Vagina (tissue), 2 donors: ENCODE measurements around the gene HNRNPUL2. TPM values are rescaled to one million over a fixed set of nuclear protein-coding genes. Genes with fewer than 3 reads are reported as not detected.

Source experiments
- DNase-seq, 2 donors: peaks; one replicate each; pipeline ENCODE4 v3.0.0-alpha.2; 2017; ENCODE audit errors: extremely low spot score in 2 of 2
- H3K27ac ChIP-seq: fragments of 200-600 bp; sonication (generic); one replicate; pipeline ENCODE4 v1.5.1; 2019
- H3K27me3 ChIP-seq: fragments of 200-600 bp; sonication (generic); one replicate; pipeline ENCODE4 v1.5.1; 2019
- H3K36me3 ChIP-seq, 2 donors: fragments of 200-600 bp; sonication (generic); one replicate each; pipeline ENCODE4 v1.5.1; 2017 to 2019
- H3K4me1 ChIP-seq: fragments of 200-600 bp; sonication (generic); one replicate; pipeline ENCODE4 v1.5.1; 2019
- H3K4me3 ChIP-seq, 2 donors: fragments of 200-600 bp; sonication (generic); 1 replicate in 1 of 2; 2 replicates in 1 of 2; pipeline ENCODE4 v1.5.1; 2016 to 2019
- H3K9me3 ChIP-seq: fragments of 200-600 bp; sonication (generic); one replicate; pipeline ENCODE4 v1.5.1; 2019
- CTCF ChIP-seq, 3 experiments: fragments of 450-650 bp in 2 of 3; fragments of 200-600 bp in 1 of 3; sonication (generic) in 1 of 3; IDR thresholded peaks; one replicate each; pipeline ENCODE4 v1.5.1; 2017 to 2019; ENCODE audit warnings: antibody characterized with exemption in 3 of 3, mild to moderate bottlenecking in 2 of 3, moderate library complexity in 2 of 3
- POLR2A ChIP-seq, 2 donors: fragments of 450-650 bp; IDR thresholded peaks; one replicate each; pipeline ENCODE4 v1.6.1; 2017; ENCODE audit warnings: antibody characterized with exemption in 2 of 2, mild to moderate bottlenecking in 2 of 2, moderate library complexity in 2 of 2
- POLR2AphosphoS5 ChIP-seq, 2 donors: sonication (generic); formaldehyde crosslinking; IDR thresholded peaks; one replicate each; pipeline ENCODE4 v1.9.0; 2017; ENCODE audit warnings: antibody characterized with exemption in 2 of 2, mild to moderate bottlenecking in 2 of 2, low read depth in 1 of 2; ENCODE audit not compliant: insufficient read depth in 1 of 2
- intact Hi-C: fragments of 100-400 bp; cut with DNase I; formaldehyde crosslinking; loops from one replicate; pipeline ENCODE4 v1.15.1; 2023
- total RNA-seq: library from RNA; depleted of rRNA; stranded (reverse); fragments of >200 nt; gene quantifications from one replicate; pipeline ENCODE4 v1.2.3, GENCODE V29; 2016

The HNRNPUL2 gene
- total RNA-seq, 1 donor from 2014 or later = 30.7 TPM

DNA sequence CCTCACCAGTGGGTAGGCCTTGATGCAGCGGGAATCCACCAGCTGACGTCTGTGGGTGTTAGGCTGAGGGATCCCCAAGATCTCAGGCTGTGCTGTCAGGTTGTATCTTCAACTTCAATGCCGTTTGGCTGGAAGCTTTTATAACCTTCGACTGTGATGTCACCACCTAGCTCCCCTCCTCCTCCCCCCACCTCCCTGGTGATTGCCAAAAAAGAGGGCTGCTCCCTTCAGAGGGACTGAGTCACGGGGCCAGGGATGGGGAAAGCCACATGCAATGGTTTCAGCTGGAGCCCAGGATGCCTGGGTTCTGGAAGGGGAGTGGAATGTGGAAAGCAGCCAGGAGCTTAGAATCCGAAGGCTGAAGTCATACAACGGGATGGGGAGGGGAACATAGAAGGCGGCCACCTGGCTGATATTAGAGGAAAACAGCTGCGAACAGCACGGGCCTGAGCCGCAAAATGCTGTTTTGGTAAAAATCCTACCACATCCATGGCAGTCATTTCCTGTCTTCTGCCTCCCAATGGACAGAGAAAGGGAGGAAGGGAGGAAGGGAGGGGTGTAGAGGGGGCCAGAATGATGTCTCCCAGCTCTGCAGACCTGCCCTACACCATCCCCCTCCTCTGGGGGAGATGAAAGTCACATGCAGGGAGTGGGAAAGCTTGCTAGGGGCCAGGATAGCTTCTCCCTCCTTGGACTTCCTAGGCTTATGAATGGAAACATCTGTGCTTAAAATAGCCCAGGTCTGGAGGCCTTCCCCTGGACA lies 37.7 kb downstream of the HNRNPUL2 start, which contains the start of gene LRRN4CL:
Gene LRRN4CL, minus strand, starts transcription at position 110 of the 763 bp plus-strand sequence. CDS start 1,022 bp downstream, outside the sequence.
- no peak for TF ChIP-seq CTCF (IDR thresholded peaks at IDR 0.05)
- TF ChIP-seq POLR2AphosphoS5 (IDR thresholded peaks at IDR 0.05; ENCODE audit: insufficient read depth in 1 of 2, low read depth in 1 of 2) = peak; percentile 88 to 91
- peak in 1 of 2 donors; percentile 82 for TF ChIP-seq POLR2A (IDR thresholded peaks at IDR 0.05)
- Histone ChIP-seq H3K27ac (peak within 1 kb of the TSS; percentile 89), H3K4me1 (peaks cover 31% of the 10 kb centered on the region), H3K36me3 (peaks cover 0 to 15% of the 10 kb centered on the region in 2 donors), H3K9me3 (no peaks in the 10 kb centered on the region), H3K4me3 (peak within 1 kb of the TSS; percentile 45 to 50), H3K27me3 (no peaks in the 10 kb centered on the region)
- intact Hi-C loops = no loop called here
- peak in 1 of 2 donors; percentile 98 for DNase-seq

GRCh38 chr11:62688491-62688890 lies 38.8 kb downstream of the HNRNPUL2 start:
- Histone ChIP-seq H3K27me3 (no peaks in the 10 kb centered on the region), H3K4me1 (peaks cover 31% of the 10 kb centered on the region), H3K9me3 (no peaks in the 10 kb centered on the region), H3K27ac (peak overlapping the region; percentile 89), H3K36me3 (peaks cover 0 to 15% of the 10 kb centered on the region in 2 donors), H3K4me3 (peak overlapping the region; percentile 45 to 50)
- DNase-seq = no peak
- no peak for TF ChIP-seq POLR2A (IDR thresholded peaks at IDR 0.05)
- intact Hi-C loops = no loop called here

DNA sequence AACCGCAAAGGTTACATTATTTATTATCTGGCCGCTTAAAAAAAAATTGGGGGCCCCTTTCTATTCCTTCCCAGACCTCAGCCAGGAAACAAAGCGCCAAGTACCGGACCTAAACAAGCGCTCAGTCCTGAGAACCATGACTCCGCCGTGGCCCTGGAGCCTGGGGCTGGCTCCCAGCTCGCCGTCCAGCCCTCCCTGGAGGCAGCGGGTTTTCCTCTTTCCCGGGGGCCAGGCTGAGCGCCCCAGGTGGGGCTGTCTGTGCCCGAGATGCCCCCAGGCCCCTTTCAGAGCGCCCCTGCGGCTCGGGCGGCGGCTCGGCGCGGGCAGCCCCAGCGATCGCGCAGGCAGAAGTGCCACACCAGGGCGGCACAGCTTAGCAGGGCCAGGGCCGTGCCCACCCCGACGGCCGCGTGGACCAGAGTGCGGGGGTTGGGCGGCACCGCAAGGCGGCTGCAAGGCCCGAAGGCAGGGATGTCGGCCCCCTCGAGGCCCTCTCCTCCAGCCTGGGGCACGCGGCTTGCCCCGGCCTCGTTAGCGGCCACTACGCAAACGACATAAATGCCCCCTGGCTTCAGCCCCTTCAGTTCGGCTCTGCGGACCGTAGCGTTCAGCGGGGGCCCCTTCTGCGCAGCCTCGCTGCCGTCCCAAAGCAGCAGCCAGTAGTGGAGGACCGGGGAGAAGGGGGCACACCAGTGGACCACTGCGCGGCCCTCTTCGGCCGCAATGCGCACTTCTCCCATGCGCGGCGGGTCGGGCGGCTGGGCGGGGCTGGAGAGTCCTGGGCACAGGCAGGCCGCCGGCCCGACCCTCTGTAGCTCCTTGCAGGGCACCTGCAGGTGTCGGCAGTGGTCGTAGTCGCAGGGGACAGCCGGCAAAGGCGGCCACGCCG lies 39.5 kb downstream of the HNRNPUL2 start:
- Histone ChIP-seq H3K4me1 (peaks cover 31% of the 10 kb centered on the region), H3K36me3 (peaks cover 0 to 15% of the 10 kb centered on the region in 2 donors), H3K9me3 (no peaks in the 10 kb centered on the region), H3K27me3 (no peaks in the 10 kb centered on the region), H3K4me3 (peak overlapping the region; percentile 45 to 50), H3K27ac (peak overlapping the region; percentile 89)
- peak in 1 of 2 donors; percentile 63 for TF ChIP-seq POLR2AphosphoS5 (IDR thresholded peaks at IDR 0.05; ENCODE audit: insufficient read depth in 1 of 2, low read depth in 1 of 2)
- TF ChIP-seq CTCF (IDR thresholded peaks at IDR 0.05) = no peak
- TF ChIP-seq POLR2A (IDR thresholded peaks at IDR 0.05) = no peak
- intact Hi-C loops = no loop called here
- DNase-seq = no peak

DNA sequence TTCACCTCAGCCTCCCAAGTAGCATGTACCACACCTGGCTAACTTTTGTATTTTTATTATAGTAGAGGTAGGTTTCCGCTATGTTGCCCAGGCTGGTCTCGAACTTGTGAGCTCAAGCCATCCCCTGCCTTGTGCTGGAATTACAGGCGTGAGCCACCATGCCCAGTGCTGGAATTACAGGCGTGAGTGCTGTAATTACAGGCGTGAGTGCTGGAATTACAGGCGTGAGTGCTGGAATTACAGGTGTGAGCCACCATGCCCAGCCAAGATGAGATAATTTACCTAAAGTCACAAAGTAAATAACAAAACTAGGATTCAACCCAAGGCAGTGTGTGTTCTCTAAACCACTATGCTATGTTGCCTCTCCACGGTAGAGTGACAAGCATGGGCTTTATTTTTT lies 44.7 kb downstream of the HNRNPUL2 start:
- TF ChIP-seq POLR2A (IDR thresholded peaks at IDR 0.05) (no peak), CTCF (IDR thresholded peaks at IDR 0.05) (no peak), POLR2AphosphoS5 (IDR thresholded peaks at IDR 0.05; ENCODE audit: insufficient read depth in 1 of 2, low read depth in 1 of 2) (no peak)
- no peaks in the 10 kb centered on the region for H3K27me3 ChIP-seq
- peaks cover 0 to 3% of the 10 kb centered on the region in 2 donors for H3K36me3 ChIP-seq
- H3K27ac ChIP-seq = no peak overlapping the region
- intact Hi-C loops = no loop called here
- no peak overlapping the region for H3K4me3 ChIP-seq
- no peaks in the 10 kb centered on the region for H3K9me3 ChIP-seq
- DNase-seq = no peak
- H3K4me1 ChIP-seq = peaks cover 22% of the 10 kb centered on the region

DNA sequence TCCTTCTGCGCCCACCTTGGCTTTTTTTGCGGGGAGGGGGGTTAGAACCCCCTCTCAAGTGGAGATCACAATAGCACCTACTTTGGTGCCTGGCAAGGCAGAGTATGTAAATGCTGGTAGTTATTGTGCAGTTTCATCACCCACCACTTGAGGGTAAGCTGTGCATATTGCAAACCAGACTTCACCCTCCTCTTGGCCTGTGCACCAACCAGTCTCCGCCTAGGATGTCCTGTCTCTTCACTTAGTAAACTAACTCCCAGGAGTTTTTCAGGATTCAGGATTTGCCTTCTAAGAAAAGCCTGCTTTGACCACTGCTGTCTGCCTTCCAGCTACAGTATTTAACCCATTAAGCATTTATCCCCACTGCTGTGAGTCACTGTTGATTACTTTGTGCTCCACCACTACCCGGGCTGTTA lies 46.4 kb downstream of the HNRNPUL2 start:
- Histone ChIP-seq H3K27me3 (no peaks in the 10 kb centered on the region), H3K4me1 (peaks cover 28% of the 10 kb centered on the region), H3K9me3 (no peaks in the 10 kb centered on the region), H3K27ac (no peak overlapping the region), H3K36me3 (peaks cover 0 to 19% of the 10 kb centered on the region in 2 donors), H3K4me3 (no peak overlapping the region)
- intact Hi-C loops = no loop called here
- TF ChIP-seq POLR2A (IDR thresholded peaks at IDR 0.05) (no peak), POLR2AphosphoS5 (IDR thresholded peaks at IDR 0.05; ENCODE audit: insufficient read depth in 1 of 2, low read depth in 1 of 2) (peak in 1 of 2 donors; percentile 30), CTCF (IDR thresholded peaks at IDR 0.05) (peak in 2 of 3 experiments; percentile 21 to 38)
- DNase-seq = no peak
